ES-I3 (cell line): ENCODE data around the gene INSL4.

ENCODE experiments used
- H3K36me3 ChIP-seq: 2 replicates; pipeline ENCODE4 v1.6.1; 2013; ENCODE audit warnings: mild to moderate bottlenecking, low read length, control low read depth, moderate library complexity; ENCODE audit not compliant: insufficient read depth
- H3K4me1 ChIP-seq: 2 replicates; pipeline ENCODE4 v1.6.1; 2013; ENCODE audit warnings: mild to moderate bottlenecking, control low read depth, low read length; ENCODE audit not compliant: insufficient read depth
- H3K9ac ChIP-seq: 2 replicates; pipeline ENCODE4 v1.6.1; 2013; ENCODE audit warnings: low read depth, mild to moderate bottlenecking, low read length, moderate library complexity
- H3K9me3 ChIP-seq: 2 replicates; pipeline ENCODE4 v1.6.1; 2013; ENCODE audit warnings: mild to moderate bottlenecking, low read length, moderate library complexity; ENCODE audit not compliant: control insufficient read depth, insufficient read depth

Gene INSL4

GRCh38 chr9:5231212-5231611 is at the start of gene INSL4:
TSS of gene INSL4 (plus strand) at chr9:5231419. CDS start at chr9:5231524, 105 bp downstream.
- Histone ChIP-seq H3K9ac (no peak within 1 kb of the TSS), H3K36me3 (no peaks in the 10 kb centered on the region), H3K4me1 (no peaks in the 10 kb centered on the region), H3K9me3 (no peaks in the 10 kb centered on the region; the same call in 1 of the 2 replicates)

GRCh38 chr9:5184776-5185175 is 46.4 kb upstream of the INSL4 start:
- Histone ChIP-seq H3K9me3 (no peaks in the 10 kb centered on the region; the same call in 1 of the 2 replicates), H3K9ac (no peak overlapping the region), H3K36me3 (no peaks in the 10 kb centered on the region), H3K4me1 (0 out of 2 replicates have a peak, but pooled peaks cover 5% of the 10 kb centered on the region)

- Histone ChIP-seq H3K4me1 (0 out of 2 replicates have a peak, but pooled peaks cover 5% of the 10 kb centered on the region), H3K9ac (no peak within 1 kb of the TSS), H3K9me3 (no peaks in the 10 kb centered on the region; the same call in 1 of the 2 replicates), H3K36me3 (no peaks in the 10 kb centered on the region)
These were observed 45.9 kb upstream of the INSL4 start, which contains the start of gene INSL6 for GRCh38 chr9:5185220-5185840. TSS of gene INSL6 (minus strand) at chr9:5185639. CDS start at chr9:5185602, 37 bp downstream.

GRCh38 chr9:5186416-5187169 is 44.6 kb upstream of the INSL4 start:
- Histone ChIP-seq H3K9me3 (no peaks in the 10 kb centered on the region), H3K36me3 (no peaks in the 10 kb centered on the region), H3K4me1 (0 out of 2 replicates have a peak, but pooled peaks cover 5% of the 10 kb centered on the region), H3K9ac (no peak overlapping the region)

- H3K9ac ChIP-seq: no peak overlapping the region
- H3K36me3 ChIP-seq: no peaks in the 10 kb centered on the region
- H3K4me1 ChIP-seq: 0 out of 2 replicates have a peak, but pooled peaks cover 5% of the 10 kb centered on the region
- no peaks in the 10 kb centered on the region for H3K9me3 ChIP-seq
These were observed 42.9 kb upstream of the INSL4 start for GRCh38 chr9:5188060-5188984.

GRCh38 chr9:5191985-5192384 is 39.2 kb upstream of the INSL4 start:
- Histone ChIP-seq H3K9ac (no peak overlapping the region), H3K9me3 (no peaks in the 10 kb centered on the region), H3K4me1 (no peaks in the 10 kb centered on the region)

GRCh38 chr9:5193345-5193744 is 37.9 kb upstream of the INSL4 start:
- Histone ChIP-seq H3K9ac (no peak overlapping the region), H3K4me1 (no peaks in the 10 kb centered on the region), H3K36me3 (no peaks in the 10 kb centered on the region), H3K9me3 (no peaks in the 10 kb centered on the region)

More at GRCh38 chr9:5191985-5192384, 39.2 kb upstream of the INSL4 start:
- no peaks in the 10 kb centered on the region for H3K36me3 ChIP-seq

- Histone ChIP-seq H3K36me3 (no peaks in the 10 kb centered on the region), H3K9me3 (no peaks in the 10 kb centered on the region), H3K9ac (no peak overlapping the region), H3K4me1 (no peaks in the 10 kb centered on the region)
These were observed 35.8 kb upstream of the INSL4 start for GRCh38 chr9:5195463-5195862.

GRCh38 chr9:5205071-5205470 is 26.1 kb upstream of the INSL4 start:
- Histone ChIP-seq H3K4me1 (no peaks in the 10 kb centered on the region), H3K36me3 (no peaks in the 10 kb centered on the region), H3K9me3 (no peaks in the 10 kb centered on the region), H3K9ac (no peak overlapping the region)

- H3K9ac ChIP-seq: no peak overlapping the region
- H3K4me1 ChIP-seq: no peaks in the 10 kb centered on the region
- no peaks in the 10 kb centered on the region for H3K36me3 ChIP-seq
- H3K9me3 ChIP-seq: no peaks in the 10 kb centered on the region; the same call in 1 of the 2 replicates
These were observed 665 bp upstream of the INSL4 start for GRCh38 chr9:5230554-5230953.

- H3K9ac ChIP-seq: no peak overlapping the region
These were observed 32.4 kb downstream of the INSL4 start for GRCh38 chr9:5263351-5264218.

GRCh38 chr9:5264219-5264595 is 33.0 kb downstream of the INSL4 start:
- Histone ChIP-seq H3K9me3 (no peaks in the 10 kb centered on the region; the same call in 1 of the 2 replicates), H3K4me1 (peaks cover 14% of the 10 kb centered on the region), H3K36me3 (no peaks in the 10 kb centered on the region; the same call in 1 of the 2 replicates), H3K9ac (no peak overlapping the region)

More at GRCh38 chr9:5263351-5264218, 32.4 kb downstream of the INSL4 start:
- Histone ChIP-seq H3K36me3 (no peaks in the 10 kb centered on the region; the same call in 1 of the 2 replicates), H3K9me3 (no peaks in the 10 kb centered on the region; the same call in 1 of the 2 replicates), H3K4me1 (peaks cover 9% of the 10 kb centered on the region)

- no peaks in the 10 kb centered on the region; the same call in 1 of the 2 replicates for H3K9me3 ChIP-seq
- peaks cover 20% of the 10 kb centered on the region for H3K4me1 ChIP-seq
- H3K9ac ChIP-seq: no peak overlapping the region
- no peaks in the 10 kb centered on the region; the same call in 1 of the 2 replicates for H3K36me3 ChIP-seq
These were observed 34.7 kb downstream of the INSL4 start for GRCh38 chr9:5265939-5266338.
